Naive thymus-derived CD4-positive, alpha-beta T cell (primary cell): Measurements from ENCODE around the gene ELOVL1. TPM values are rescaled to one million over a fixed set of nuclear protein-coding genes. Genes with fewer than 3 reads are reported as not detected.
A peak's percentile ranks its signal among the peaks of the same experiment; 100 is the strongest.

ENCODE experiments used
- ATAC-seq: fragments of 150-1000 bp; cut with Tn5 transposase; 2 replicates; pipeline ENCODE4 v1.10.0; 2021; ENCODE audit warnings: mild to moderate bottlenecking, moderate library complexity
- CTCF ChIA-PET: fragments of 350-600 bp; sonication (Branson Sonifier 250); formaldehyde crosslinking; loops from one replicate; lab custom pipeline; 2021; ENCODE audit warnings: antibody characterized with exemption; lab: Charles Lee
- POLR2A ChIA-PET: fragments of 350-600 bp; sonication (Branson Sonifier 250); formaldehyde crosslinking; loops from one replicate; lab custom pipeline; 2021; ENCODE audit warnings: antibody characterized with exemption, inconsistent platforms; lab: Charles Lee
- DNase-seq, 9 donors: peaks; one replicate each; pipeline versions ENCODE4 v3.0.0 to v3.0.0-alpha.2; 2020 to 2022; ENCODE audit warnings: mixed read lengths in 1 of 9
- H3K27ac ChIP-seq: one replicate; pipeline ENCODE4 v1.7.0; 2013; ENCODE audit warnings: mild to moderate bottlenecking, low read depth, low read length, moderate library complexity
- H3K27me3 ChIP-seq, 2 donors: one replicate each; pipeline ENCODE4 v1.7.0; 2013; ENCODE audit warnings: low read length in 2 of 2, mild to moderate bottlenecking in 2 of 2, moderate library complexity in 2 of 2; ENCODE audit not compliant: control insufficient read depth in 2 of 2, insufficient read depth in 2 of 2
- H3K36me3 ChIP-seq, 3 experiments: 1 replicate in 2 of 3; 2 replicates in 1 of 3; pipeline ENCODE4 v1.7.0; 2013; ENCODE audit warnings: low read length in 3 of 3, mild to moderate bottlenecking in 3 of 3, moderate library complexity in 1 of 3; ENCODE audit not compliant: insufficient read depth in 3 of 3, control insufficient read depth in 2 of 3
- H3K4me1 ChIP-seq, 2 donors: one replicate each; pipeline ENCODE4 v1.7.0; 2013; ENCODE audit warnings: low read length in 2 of 2, mild to moderate bottlenecking in 2 of 2, moderate library complexity in 1 of 2; ENCODE audit not compliant: control insufficient read depth in 2 of 2, insufficient read depth in 2 of 2
- H3K4me3 ChIP-seq: 2 replicates; pipeline ENCODE4 v1.7.0; 2013; ENCODE audit warnings: mild to moderate bottlenecking, low read length
- H3K9me3 ChIP-seq, 3 experiments: 1 replicate in 2 of 3; 2 replicates in 1 of 3; pipeline ENCODE4 v1.7.0; 2013; ENCODE audit warnings: low read length in 3 of 3; ENCODE audit not compliant: control insufficient read depth in 2 of 3
- H3K27ac Mint-ChIP-seq, 9 donors: one replicate each; pipeline ENCODE4 v1.8.0; 2020 to 2022; ENCODE audit warnings: mixed read lengths in 9 of 9, mild to moderate bottlenecking in 8 of 9, moderate library complexity in 5 of 9, inconsistent platforms in 2 of 9
- H3K27me3 Mint-ChIP-seq, 5 donors: one replicate each; pipeline ENCODE4 v1.8.0; 2021 to 2022; ENCODE audit warnings: mixed read lengths in 5 of 5, mild to moderate bottlenecking in 1 of 5
- H3K36me3 Mint-ChIP-seq, 5 donors: one replicate each; pipeline ENCODE4 v1.8.0; 2020 to 2022; ENCODE audit warnings: mixed read lengths in 5 of 5, mild to moderate bottlenecking in 3 of 5, inconsistent platforms in 1 of 5
- H3K4me1 Mint-ChIP-seq, 7 donors: one replicate each; pipeline ENCODE4 v1.8.0; 2020 to 2022; ENCODE audit warnings: mixed read lengths in 7 of 7, mild to moderate bottlenecking in 3 of 7, inconsistent platforms in 1 of 7
- H3K4me3 Mint-ChIP-seq, 10 donors: one replicate each; pipeline ENCODE4 v1.8.0; 2020 to 2022; ENCODE audit warnings: mild to moderate bottlenecking in 10 of 10, mixed read lengths in 10 of 10, moderate library complexity in 6 of 10, inconsistent platforms in 2 of 10
- H3K9me3 Mint-ChIP-seq, 11 donors: one replicate each; pipeline ENCODE4 v1.8.0; 2020 to 2022; ENCODE audit warnings: mixed read lengths in 11 of 11, mild to moderate bottlenecking in 4 of 11, inconsistent platforms in 1 of 11, moderate library complexity in 1 of 11
- intact Hi-C, 2 donors: fragments of 100-400 bp; cut with micrococcal nuclease; formaldehyde crosslinking; loops; one replicate each; pipeline ENCODE4 v1.15.1; 2023
- polyA plus RNA-seq, 2 donors: library from polyadenylated mRNA; unstranded; fragments of 300-500 nt; fragmentation: Illumina TruSeq; gene quantifications; one replicate each; pipeline ENCODE4 v1.2.3, GENCODE V29; 2021
- total RNA-seq, 6 experiments: library from RNA in 5 of 6; stranded (reverse) in 5 of 6; gene quantifications; 1 replicate in 5 of 6; 2 replicates in 1 of 6; pipeline ENCODE4 v1.2.3 and lab custom pipeline; 2021 to 2026

Gene ELOVL1
- total and polyA plus RNA-seq, 7 experiments from 2014 or later: 25.9 to 65.3 (median 34.6) TPM

GRCh38 chr1:43386676-43387075 is 18.9 kb upstream of the ELOVL1 start:
- peaks cover 10 to 36% (median 20%) of the 10 kb centered on the region in 5 donors for H3K36me3 Mint-ChIP-seq
- no peak overlapping the region for H3K27ac ChIP-seq
- H3K4me3 Mint-ChIP-seq: no peak overlapping the region

GRCh38 chr1:43383449-43383848 is 15.6 kb upstream of the ELOVL1 start:
- H3K9me3 ChIP-seq: no peaks in the 10 kb centered on the region
- ATAC-seq (no peak), DNase-seq (no peak)
- no peak overlapping the region for H3K4me3 Mint-ChIP-seq
- H3K27ac ChIP-seq: no peak overlapping the region
- H3K36me3 ChIP-seq: peaks cover 22 to 66% (median 27%) of the 10 kb centered on the region in 3 experiments
- no peaks in the 10 kb centered on the region for H3K27me3 Mint-ChIP-seq
- H3K27ac Mint-ChIP-seq: peak overlapping the region in 1 of 9 donors; percentile 37
- no peaks in the 10 kb centered on the region for H3K27me3 ChIP-seq
- H3K4me1 Mint-ChIP-seq: peaks cover 19 to 43% (median 26%) of the 10 kb centered on the region in 7 donors
- H3K9me3 Mint-ChIP-seq: no peaks in the 10 kb centered on the region
- CTCF ChIA-PET: interaction anchor here (0.6 to 1.2 kb wide), 3 partner anchors 10 to 157 kb away, joined by 3 to 4 read pairs (median 3); no protein-coding TSS in a partner anchor
- H3K4me1 ChIP-seq: peaks cover 5 to 6% of the 10 kb centered on the region in 2 donors
- intact Hi-C loops: loop anchor here in 1 of 2 donors (1.0 to 10.0 kb wide), 2 partner anchors 156 to 271 kb away; partner anchors contain the start of gene KDM4A
- H3K4me3 ChIP-seq: no peak overlapping the region
- POLR2A ChIA-PET: no interaction called here
- H3K36me3 Mint-ChIP-seq: peaks cover 18 to 44% (median 25%) of the 10 kb centered on the region in 5 donors

More at GRCh38 chr1:43386676-43387075, 18.9 kb upstream of the ELOVL1 start:
- ChIA-PET POLR2A (interaction anchor here (1.3 kb wide), 1 partner anchor 18 kb away, joined by 4 read pairs; no protein-coding TSS in a partner anchor), CTCF (no interaction called here)
- Mint-ChIP-seq H3K27ac (peak overlapping the region in 4 of 9 donors; percentile 8 to 68 (median 31)), H3K4me1 (peaks cover 28 to 50% (median 41%) of the 10 kb centered on the region in 7 donors), H3K9me3 (no peaks in the 10 kb centered on the region), H3K27me3 (no peaks in the 10 kb centered on the region)
- DNase-seq (no peak), ATAC-seq (no peak)
- intact Hi-C loops: loop anchor here in 1 of 2 donors (10.0 kb wide), 1 partner anchor 268 kb away; the partner anchor contains the start of gene KDM4A
- Histone ChIP-seq H3K36me3 (peaks cover 22 to 69% (median 27%) of the 10 kb centered on the region in 3 experiments), H3K9me3 (no peaks in the 10 kb centered on the region), H3K4me3 (no peak overlapping the region), H3K4me1 (peaks cover 20 to 21% of the 10 kb centered on the region in 2 donors), H3K27me3 (no peaks in the 10 kb centered on the region)

- CTCF ChIA-PET: no interaction called here
- peaks cover 17 to 44% (median 25%) of the 10 kb centered on the region in 5 donors for H3K36me3 Mint-ChIP-seq
- no peaks in the 10 kb centered on the region for H3K9me3 Mint-ChIP-seq
Observed at GRCh38 chr1:43382027-43382779, 14.4 kb upstream of the ELOVL1 start.

GRCh38 chr1:43381612-43382011 is 13.8 kb upstream of the ELOVL1 start:
- peak overlapping the region; percentile 38 for H3K27ac ChIP-seq
- no peaks in the 10 kb centered on the region for H3K9me3 Mint-ChIP-seq
- H3K4me1 ChIP-seq: no peaks in the 10 kb centered on the region
- CTCF ChIA-PET: no interaction called here
- H3K27me3 Mint-ChIP-seq: no peaks in the 10 kb centered on the region
- no peaks in the 10 kb centered on the region for H3K27me3 ChIP-seq
- peaks cover 20 to 56% (median 27%) of the 10 kb centered on the region in 3 experiments for H3K36me3 ChIP-seq
- H3K9me3 ChIP-seq: no peaks in the 10 kb centered on the region
- H3K36me3 Mint-ChIP-seq: peaks cover 11 to 39% (median 21%) of the 10 kb centered on the region in 5 donors
- ATAC-seq: peak; percentile 72
- intact Hi-C loops: loop anchor here in 1 of 2 donors (10.0 kb wide), 1 partner anchor 273 kb away; the partner anchor contains the start of gene KDM4A
- DNase-seq: no peak
- H3K4me3 ChIP-seq: no peak overlapping the region
- POLR2A ChIA-PET: interaction anchor here (1.5 kb wide), 1 partner anchor 8 kb away, joined by 4 read pairs; no protein-coding TSS in a partner anchor
- H3K4me1 Mint-ChIP-seq: peaks cover 8 to 35% (median 16%) of the 10 kb centered on the region in 7 donors
- H3K4me3 Mint-ChIP-seq: no peak overlapping the region
- H3K27ac Mint-ChIP-seq: peak overlapping the region in 5 of 9 donors; percentile 4 to 77 (median 25)

More at GRCh38 chr1:43382027-43382779, 14.4 kb upstream of the ELOVL1 start:
- intact Hi-C loops: loop anchor here in 1 of 2 donors (10.0 kb wide), 1 partner anchor 273 kb away; the partner anchor contains the start of gene KDM4A
- Histone ChIP-seq H3K27ac (no peak overlapping the region), H3K4me3 (no peak overlapping the region), H3K27me3 (no peaks in the 10 kb centered on the region), H3K9me3 (no peaks in the 10 kb centered on the region), H3K36me3 (peaks cover 22 to 62% (median 27%) of the 10 kb centered on the region in 3 experiments), H3K4me1 (no peaks in the 10 kb centered on the region)
- Mint-ChIP-seq H3K27me3 (no peaks in the 10 kb centered on the region), H3K4me3 (no peak overlapping the region), H3K27ac (peak overlapping the region in 1 of 9 donors; percentile 27), H3K4me1 (peaks cover 8 to 36% (median 16%) of the 10 kb centered on the region in 7 donors)
- POLR2A ChIA-PET: interaction anchor here (1.0 to 1.5 kb wide), 2 partner anchors 9 to 14 kb away, joined by 3 to 4 read pairs; no protein-coding TSS in a partner anchor
- ATAC-seq (no peak), DNase-seq (no peak)

GRCh38 chr1:43379476-43379875 is 11.7 kb upstream of the ELOVL1 start:
- POLR2A ChIA-PET: interaction anchor here (4.4 kb wide), 1 partner anchor 10 kb away, joined by 23 read pairs; the partner anchor contains the start of genes MED8 and SZT2
- Histone ChIP-seq H3K9me3 (no peaks in the 10 kb centered on the region), H3K4me1 (no peaks in the 10 kb centered on the region), H3K27ac (no peak overlapping the region), H3K4me3 (no peak overlapping the region), H3K27me3 (no peaks in the 10 kb centered on the region), H3K36me3 (peaks cover 8 to 34% (median 9%) of the 10 kb centered on the region in 3 experiments)
- ATAC-seq: no peak
- Mint-ChIP-seq H3K4me3 (no peak overlapping the region), H3K36me3 (peaks cover 7 to 25% (median 16%) of the 10 kb centered on the region in 5 donors), H3K27ac (no peak overlapping the region), H3K27me3 (no peaks in the 10 kb centered on the region), H3K9me3 (no peaks in the 10 kb centered on the region), H3K4me1 (peaks cover 8 to 32% (median 16%) of the 10 kb centered on the region in 7 donors)
- no peak for DNase-seq
- CTCF ChIA-PET: no interaction called here
- intact Hi-C loops: no loop called here

GRCh38 chr1:43377831-43378230 is 10.0 kb upstream of the ELOVL1 start:
- peaks cover 0 to 19% (median 0%) of the 10 kb centered on the region in 3 experiments for H3K36me3 ChIP-seq
- no peaks in the 10 kb centered on the region for H3K9me3 ChIP-seq
- ATAC-seq (no peak), DNase-seq (no peak)
- H3K4me1 Mint-ChIP-seq: peaks cover 8 to 32% (median 16%) of the 10 kb centered on the region in 7 donors
- no peaks in the 10 kb centered on the region for H3K27me3 Mint-ChIP-seq
- H3K27me3 ChIP-seq: no peaks in the 10 kb centered on the region
- H3K27ac ChIP-seq: no peak overlapping the region
- H3K4me3 ChIP-seq: no peak overlapping the region
- ChIA-PET POLR2A (interaction anchor here (1.8 to 4.4 kb wide), 2 partner anchors 10 to 11 kb away, joined by 6 to 23 read pairs; partner anchors contain the start of genes ELOVL1, MED8 and SZT2), CTCF (no interaction called here)
- H3K36me3 Mint-ChIP-seq: peaks cover 7 to 15% (median 11%) of the 10 kb centered on the region in 5 donors
- no peaks in the 10 kb centered on the region for H3K9me3 Mint-ChIP-seq
- no peaks in the 10 kb centered on the region for H3K4me1 ChIP-seq
- H3K27ac Mint-ChIP-seq: peak overlapping the region in 1 of 9 donors; percentile 38
- H3K4me3 Mint-ChIP-seq: no peak overlapping the region
- intact Hi-C loops: no loop called here
